ENCODE data around the gene CSMD2. TPM values are rescaled to one million over a fixed set of nuclear protein-coding genes. Genes with fewer than 3 reads are reported as not detected.

Gene CSMD2
- total and polyA plus RNA-seq, 2 donors from 2014 or later: 0.47 TPM; not detected in 1

GRCh38 chr1:33850481-33850880, 314.5 kb downstream of the CSMD2 start:
- Histone ChIP-seq H3K27ac (ENCODE audit: low read depth in 2 of 2, low read length in 2 of 2) (no peak overlapping the region), H3K36me3 (ENCODE audit: control insufficient read depth in 2 of 3, insufficient read depth in 3 of 3, low read length in 3 of 3) (no peaks in the 10 kb centered on the region), H3K27me3 (ENCODE audit: control insufficient read depth, insufficient read depth, low read length) (no peaks in the 10 kb centered on the region), H3K4me1 (ENCODE audit: control insufficient read depth in 2 of 3, insufficient read depth in 2 of 3, low read depth in 1 of 3, low read length in 3 of 3) (no peaks in the 10 kb centered on the region), H3K4me3 (ENCODE audit: low read length in 3 of 3) (no peak overlapping the region), H3K9ac (ENCODE audit: low read length in 3 of 3) (no peak overlapping the region), H3K9me3 (ENCODE audit: control insufficient read depth in 2 of 3, insufficient read depth in 1 of 3, low read length in 3 of 3) (no peaks in the 10 kb centered on the region)
- no peak for TF ChIP-seq CTCF (IDR thresholded peaks at IDR 0.05; ENCODE audit: borderline replicate concordance, extremely low read depth, insufficient read depth)
- DNase-seq (no peak), FAIRE-seq (no peak)
- intact Hi-C loops (cut with DNase I): no loop called here

GRCh38 chr1:33849211-33849610, 315.8 kb downstream of the CSMD2 start:
- no peak overlapping the region for H3K27ac ChIP-seq (ENCODE audit: low read depth in 2 of 2, low read length in 2 of 2)
- no peak for DNase-seq
- no peaks in the 10 kb centered on the region for H3K9me3 ChIP-seq (ENCODE audit: control insufficient read depth in 2 of 3, insufficient read depth in 1 of 3, low read length in 3 of 3)
- H3K4me1 ChIP-seq (ENCODE audit: control insufficient read depth in 2 of 3, insufficient read depth in 2 of 3, low read depth in 1 of 3, low read length in 3 of 3): no peaks in the 10 kb centered on the region
- H3K4me3 ChIP-seq (ENCODE audit: low read length in 3 of 3): no peak overlapping the region
- H3K36me3 ChIP-seq (ENCODE audit: control insufficient read depth in 2 of 3, insufficient read depth in 3 of 3, low read length in 3 of 3): no peaks in the 10 kb centered on the region
- no peak overlapping the region for H3K9ac ChIP-seq (ENCODE audit: low read length in 3 of 3)
- TF ChIP-seq CTCF (IDR thresholded peaks at IDR 0.05; ENCODE audit: borderline replicate concordance, extremely low read depth, insufficient read depth): no peak
- intact Hi-C loops (cut with DNase I): no loop called here
- FAIRE-seq: no peak
- no peaks in the 10 kb centered on the region for H3K27me3 ChIP-seq (ENCODE audit: control insufficient read depth, insufficient read depth, low read length)

- no peak for DNase-seq
- Histone ChIP-seq H3K9me3 (ENCODE audit: control insufficient read depth in 2 of 3, insufficient read depth in 1 of 3, low read length in 3 of 3) (no peaks in the 10 kb centered on the region), H3K27me3 (ENCODE audit: control insufficient read depth, insufficient read depth, low read length) (no peaks in the 10 kb centered on the region), H3K4me3 (ENCODE audit: low read length in 3 of 3) (no peak overlapping the region), H3K27ac (ENCODE audit: low read depth in 2 of 2, low read length in 2 of 2) (no peak overlapping the region), H3K4me1 (ENCODE audit: control insufficient read depth in 2 of 3, insufficient read depth in 2 of 3, low read depth in 1 of 3, low read length in 3 of 3) (no peaks in the 10 kb centered on the region), H3K36me3 (ENCODE audit: control insufficient read depth in 2 of 3, insufficient read depth in 3 of 3, low read length in 3 of 3) (no peaks in the 10 kb centered on the region), H3K9ac (ENCODE audit: low read length in 3 of 3) (no peak overlapping the region)
- TF ChIP-seq CTCF (IDR thresholded peaks at IDR 0.05; ENCODE audit: borderline replicate concordance, extremely low read depth, insufficient read depth): no peak
- intact Hi-C loops (cut with DNase I): no loop called here
- no peak for FAIRE-seq
These were observed 316.7 kb downstream of the CSMD2 start for GRCh38 chr1:33848205-33848937.

GRCh38 chr1:33846861-33847260, 318.2 kb downstream of the CSMD2 start:
- intact Hi-C loops (cut with DNase I): no loop called here
- no peaks in the 10 kb centered on the region for H3K27me3 ChIP-seq (ENCODE audit: control insufficient read depth, insufficient read depth, low read length)
- no peak overlapping the region for H3K27ac ChIP-seq (ENCODE audit: low read depth in 2 of 2, low read length in 2 of 2)
- H3K36me3 ChIP-seq (ENCODE audit: control insufficient read depth in 2 of 3, insufficient read depth in 3 of 3, low read length in 3 of 3): no peaks in the 10 kb centered on the region
- no peak overlapping the region for H3K9ac ChIP-seq (ENCODE audit: low read length in 3 of 3)
- H3K9me3 ChIP-seq (ENCODE audit: control insufficient read depth in 2 of 3, insufficient read depth in 1 of 3, low read length in 3 of 3): no peaks in the 10 kb centered on the region
- DNase-seq: no peak
- FAIRE-seq: no peak
- H3K4me1 ChIP-seq (ENCODE audit: control insufficient read depth in 2 of 3, insufficient read depth in 2 of 3, low read depth in 1 of 3, low read length in 3 of 3): no peaks in the 10 kb centered on the region
- no peak for TF ChIP-seq CTCF (IDR thresholded peaks at IDR 0.05; ENCODE audit: borderline replicate concordance, extremely low read depth, insufficient read depth)
- H3K4me3 ChIP-seq (ENCODE audit: low read length in 3 of 3): no peak overlapping the region

All from kidney (tissue), 14 donors.